ENCODE results near the gene NSD2.

NSD2 gene

DNA sequence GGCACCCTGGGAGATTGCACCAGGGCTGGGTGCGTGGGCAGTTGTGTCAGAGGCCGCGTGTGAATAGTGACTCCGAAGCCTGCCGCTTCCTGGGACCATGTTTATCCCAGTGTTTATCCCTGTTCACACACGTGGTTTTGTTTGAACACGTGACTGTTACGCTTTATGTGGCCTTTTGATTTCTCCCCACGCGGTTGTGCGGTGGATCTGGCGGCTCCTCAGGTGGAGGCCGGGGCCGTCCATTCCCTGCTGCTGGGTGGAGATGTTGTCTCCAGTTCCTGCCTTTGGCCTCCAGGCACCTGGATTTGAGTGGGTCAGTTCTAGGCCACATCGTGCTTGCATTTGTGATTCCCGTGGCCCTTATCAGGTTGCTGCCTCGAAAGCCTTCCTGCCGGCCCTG, 102.5 kb downstream of the NSD2 start:
- no peak for DNase-seq

GRCh38 chr4:1974840-1975239, 103.6 kb downstream of the NSD2 start:
- DNase-seq = no peak

DNA sequence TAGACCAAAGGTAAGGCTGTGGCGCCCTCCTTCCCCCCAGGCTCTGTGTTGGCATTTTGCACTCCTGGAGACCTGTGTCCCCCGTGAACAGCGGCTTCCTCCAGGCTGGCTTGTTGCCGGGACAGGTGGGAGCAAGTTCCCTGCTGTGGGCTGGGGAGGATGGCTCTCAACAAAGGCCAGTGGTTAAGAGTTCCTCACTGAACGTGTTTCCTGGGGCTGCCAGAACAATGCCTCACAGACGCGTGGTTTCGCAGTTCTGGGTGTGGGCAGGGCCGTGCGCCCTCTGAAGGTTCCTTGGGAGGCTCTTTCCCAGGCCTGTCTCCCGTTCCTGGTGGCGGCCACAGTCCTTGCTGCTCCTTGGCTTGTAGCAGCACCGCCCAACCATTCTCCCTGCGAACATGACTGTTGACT, 104.2 kb downstream of the NSD2 start:
- no peak for DNase-seq

DNA sequence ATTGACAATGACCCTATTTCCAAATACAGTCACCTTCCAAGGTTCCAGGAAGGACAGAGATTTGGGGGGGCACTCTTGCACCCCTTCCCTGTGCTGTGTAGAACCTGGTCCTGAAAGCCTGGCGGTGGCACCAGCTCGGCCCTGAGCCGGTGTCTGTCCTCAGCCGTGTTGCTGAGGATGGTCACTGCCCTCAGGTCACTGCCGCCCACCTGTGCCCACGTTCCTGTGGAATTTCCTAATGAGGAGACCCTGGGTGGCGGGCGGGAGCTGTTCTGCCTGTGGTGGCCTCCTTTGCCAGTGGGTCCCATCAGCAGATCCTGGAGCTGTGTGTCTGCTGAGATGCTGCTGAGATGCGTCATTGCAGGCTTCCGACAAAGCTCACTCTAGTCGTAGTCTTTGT, 104.7 kb downstream of the NSD2 start:
- DNase-seq = no peak

- no peak for DNase-seq
Observed at GRCh38 chr4:1976416-1977352, 105.5 kb downstream of the NSD2 start.

GRCh38 chr4:1978226-1978625, 107.0 kb downstream of the NSD2 start:
- DNase-seq = no peak

- DNase-seq = no peak
Observed at GRCh38 chr4:1978741-1979476, 107.7 kb downstream of the NSD2 start.

DNA sequence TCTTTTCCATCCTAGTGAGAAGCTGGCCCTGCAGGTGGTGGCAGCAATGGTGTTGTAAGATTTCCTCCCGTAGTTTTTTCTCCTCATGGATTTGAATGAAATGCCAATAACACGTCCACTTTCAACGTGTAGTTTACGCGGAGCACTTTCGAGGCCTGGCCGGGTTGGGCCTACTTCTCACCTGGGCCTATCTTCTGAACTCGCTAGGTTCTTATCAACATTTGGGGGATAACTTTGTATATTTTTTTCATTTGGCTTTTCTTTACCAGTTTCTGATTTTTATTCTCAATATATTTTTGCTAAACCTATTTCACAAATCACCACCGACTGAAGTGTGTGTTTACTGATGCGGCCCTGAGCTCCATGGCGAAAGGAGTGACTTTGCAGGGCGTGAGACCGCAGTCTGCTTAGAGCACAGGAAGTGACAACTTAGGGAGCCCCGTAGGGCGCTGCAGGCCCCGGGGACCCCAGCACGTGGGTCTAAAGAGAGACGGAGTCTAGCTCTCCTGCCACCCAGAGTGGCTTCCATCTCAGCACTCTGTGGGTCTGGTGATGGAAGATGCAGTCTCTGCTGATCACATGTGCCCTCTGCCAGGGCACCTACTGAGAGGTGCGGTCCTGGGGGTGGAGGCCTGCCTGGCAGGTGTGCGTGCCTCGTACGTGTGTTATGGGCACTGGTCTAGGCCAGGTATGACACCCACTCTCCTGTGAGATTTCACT, 108.4 kb downstream of the NSD2 start:
- no peak for DNase-seq

DNA sequence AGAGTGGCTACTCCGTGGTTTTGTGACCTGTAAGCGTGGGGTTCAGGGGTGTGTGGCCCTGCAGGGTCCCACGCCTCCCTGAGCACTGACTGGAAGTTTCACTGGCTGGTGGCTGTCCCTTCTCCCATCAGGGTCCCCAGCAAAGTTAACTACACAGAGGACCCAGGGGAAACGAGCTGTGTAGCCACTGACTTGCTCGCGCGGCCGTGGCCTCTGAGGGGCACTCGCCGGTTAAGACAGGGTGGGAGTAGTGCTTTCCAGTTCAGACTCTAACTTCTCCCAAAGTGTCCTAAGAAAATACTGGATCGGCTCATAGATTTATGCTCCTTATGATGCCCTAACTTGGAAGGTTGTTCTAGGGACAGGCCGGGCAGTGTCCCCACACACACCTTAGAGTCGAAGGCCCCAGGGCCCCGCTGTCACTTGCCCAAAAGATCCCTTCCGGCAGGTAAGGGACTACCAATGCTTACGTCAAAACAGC, 109.4 kb downstream of the NSD2 start:
- no peak for DNase-seq

GRCh38 chr4:1981251-1982058, 110.3 kb downstream of the NSD2 start:
- DNase-seq = no peak

GRCh38 chr4:1982124-1983052, 111.2 kb downstream of the NSD2 start:
- no peak for DNase-seq

DNA sequence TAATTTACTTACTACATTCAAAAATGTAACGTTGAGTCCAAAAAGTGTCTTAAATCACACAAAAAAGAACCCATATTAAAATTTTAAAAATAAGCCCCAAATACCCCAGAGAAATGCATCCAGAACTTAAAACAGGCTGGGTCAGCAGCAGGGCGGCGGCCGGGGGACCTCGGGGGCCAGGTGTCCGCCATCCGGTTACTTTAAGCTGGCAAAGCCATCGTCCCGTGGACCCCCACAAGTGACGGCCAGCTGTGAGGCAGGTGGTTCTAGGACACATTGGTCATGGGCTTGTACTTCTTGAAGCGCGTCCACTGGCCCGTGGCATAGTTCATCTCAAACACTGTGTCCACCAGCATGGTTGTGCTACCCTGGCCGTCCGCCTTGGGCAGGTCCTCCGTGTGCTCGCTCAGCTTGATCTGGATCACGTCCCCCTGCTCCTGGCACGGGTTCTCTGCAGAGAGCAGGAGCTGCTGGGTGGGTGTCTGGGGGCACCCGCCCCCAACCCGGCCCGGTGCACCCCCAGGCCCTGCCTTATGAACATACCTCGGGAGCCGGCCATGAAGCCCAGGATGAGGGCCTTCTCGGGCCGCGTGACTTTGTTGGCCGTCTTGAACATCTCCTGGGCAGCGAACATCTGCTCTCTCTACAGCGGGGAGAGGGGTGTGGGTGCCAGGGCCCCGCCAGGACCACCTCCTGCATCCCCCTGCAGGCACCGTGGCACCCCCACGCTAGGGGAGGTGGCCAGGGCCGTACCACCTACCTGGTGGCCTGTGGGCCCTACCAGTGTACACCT, 112.1 kb downstream of the NSD2 start:
- DNase-seq = no peak

DNA sequence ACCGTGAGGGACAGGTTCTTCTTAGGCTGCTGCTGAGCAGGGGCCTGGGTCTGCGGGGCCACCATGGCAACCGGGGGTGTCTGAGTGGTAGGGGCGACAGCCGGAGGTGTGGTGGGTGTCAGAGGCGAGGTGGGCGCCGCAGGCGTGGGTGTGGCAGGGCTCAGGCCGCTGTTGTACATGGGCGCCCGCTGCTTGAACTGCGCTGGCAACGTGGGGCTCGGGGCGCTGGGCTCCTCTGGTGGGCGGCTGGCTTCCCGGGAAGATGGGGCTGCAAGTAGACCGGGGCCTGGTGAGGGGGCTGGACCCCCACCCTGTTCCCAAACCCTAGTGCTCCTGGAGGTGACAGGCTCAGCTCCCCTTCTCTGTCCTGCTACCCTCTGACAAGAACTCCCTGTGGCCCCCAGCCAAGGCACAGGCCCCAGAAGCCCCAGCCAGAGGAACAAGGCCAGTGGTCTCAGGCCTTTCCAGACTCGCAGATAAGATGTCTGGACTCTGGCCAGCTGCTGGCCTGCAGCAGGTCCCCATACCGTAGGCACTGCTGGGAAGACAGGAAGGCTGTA, 112.7 kb downstream of the NSD2 start:
- DNase-seq = no peak

DNA sequence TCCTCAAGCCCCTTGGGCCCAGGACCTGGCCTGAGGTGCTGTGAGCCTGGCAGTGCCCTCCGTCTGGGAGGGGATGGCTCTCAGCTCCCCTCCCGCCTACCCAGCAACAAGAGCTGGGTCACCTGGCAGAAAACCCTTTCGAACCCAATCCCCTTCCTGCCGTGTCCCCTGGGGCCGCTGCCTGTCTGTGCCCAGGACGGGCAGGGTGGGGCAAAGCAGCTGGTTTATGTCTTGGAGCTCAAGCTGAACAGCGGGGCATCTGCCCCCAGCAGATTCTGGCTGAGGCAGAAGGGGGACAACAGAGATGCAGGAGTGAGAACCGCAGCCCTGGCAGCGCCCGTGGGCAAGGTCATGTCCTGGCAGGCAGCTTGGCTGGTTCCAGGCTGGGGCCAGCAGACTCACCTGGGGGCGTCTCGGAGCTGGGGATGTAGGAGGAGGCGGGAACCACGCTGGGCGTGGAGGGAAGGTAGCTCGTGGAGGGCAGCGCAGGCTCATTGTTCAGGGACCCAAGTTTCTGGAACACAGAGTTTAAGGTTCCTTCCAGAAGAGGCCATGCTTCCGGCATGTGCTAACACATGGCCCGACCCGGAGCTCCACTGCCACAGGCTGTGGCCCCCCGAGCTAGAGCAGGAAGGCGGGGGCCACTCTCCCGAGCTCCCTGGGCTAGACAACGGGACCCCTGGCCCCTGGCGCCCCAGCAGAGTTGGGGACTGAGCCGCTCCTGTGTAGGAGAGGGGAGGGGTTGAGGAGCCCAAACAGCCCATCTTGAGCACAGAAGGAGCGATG, 113.4 kb downstream of the NSD2 start:
- no peak for DNase-seq

DNA sequence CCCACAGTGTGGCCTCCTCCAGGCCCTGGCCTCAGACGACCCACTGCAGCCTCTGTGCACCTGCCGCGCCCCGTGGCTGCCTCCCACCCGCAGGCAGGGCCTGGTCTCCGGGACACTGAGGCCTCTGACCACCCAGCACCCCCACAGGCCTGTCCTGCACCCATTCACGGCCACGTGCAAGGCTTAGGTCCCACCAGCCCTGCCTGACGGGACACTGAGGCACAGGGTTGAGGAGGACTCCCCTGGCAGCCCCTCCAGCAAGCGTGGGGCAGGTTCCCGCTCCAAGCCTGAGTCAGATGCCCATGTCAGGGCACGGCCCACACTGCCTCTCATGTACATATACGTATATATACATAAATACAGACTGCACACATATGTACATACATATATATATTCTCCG, 114.1 kb downstream of the NSD2 start:
- DNase-seq = no peak

- no peak for DNase-seq
Observed at GRCh38 chr4:1985780-1986577, 114.8 kb downstream of the NSD2 start.

DNA sequence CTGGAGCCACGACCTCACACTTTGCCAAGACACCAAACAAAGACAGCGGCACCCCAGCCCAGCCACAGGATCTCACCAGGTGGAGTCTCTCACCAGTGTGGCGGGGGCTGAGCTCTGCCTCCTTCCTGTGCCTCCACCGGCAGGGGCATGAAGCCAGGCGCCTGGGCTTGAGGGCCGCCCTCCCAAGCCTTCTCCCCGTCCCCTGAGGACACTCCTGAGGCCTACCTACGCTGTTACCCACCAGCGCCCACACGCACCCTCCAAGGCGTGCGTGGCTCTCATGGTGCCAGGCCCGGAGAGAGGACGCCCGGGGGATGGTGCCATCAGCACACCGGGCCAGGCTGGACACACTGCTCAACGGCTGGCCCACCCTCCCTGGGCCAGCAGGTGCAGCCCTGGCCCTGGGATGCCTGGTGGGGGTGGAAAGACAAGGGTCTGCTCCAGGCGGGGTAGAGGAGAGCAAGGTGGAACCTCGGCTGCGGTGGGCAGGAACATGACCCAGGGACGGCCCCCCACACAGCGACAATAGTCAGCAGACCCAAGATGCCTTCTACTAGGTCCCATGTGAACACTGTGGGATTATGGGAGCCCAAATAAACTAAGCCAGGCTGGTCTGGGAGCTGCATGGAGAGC, 115.5 kb downstream of the NSD2 start:
- DNase-seq = no peak

GRCh38 chr4:1987296-1987695, 116.1 kb downstream of the NSD2 start:
- no peak for DNase-seq

Measured in NCI-H446 (cell line).